Fibroblast of pulmonary artery (primary cell): Measurements from ENCODE around the gene RGMA.

ENCODE experiments used
- DNase-seq: peaks from one replicate; pipeline ENCODE4 v3.0.0-alpha.2; 2010; ENCODE audit warnings: low read depth
- H3K4me3 ChIP-seq: replicated peaks from 2 replicates; pipeline ENCODE4 v1.5.1; 2011; ENCODE audit warnings: low read depth, mild to moderate bottlenecking, control low read depth, low read length, moderate library complexity
- CTCF ChIP-seq: IDR thresholded peaks from 2 replicates; pipeline ENCODE4 v1.5.1; 2011; ENCODE audit warnings: mild to moderate bottlenecking, control low read depth, low read length, inconsistent platforms; ENCODE audit errors: missing control alignments

Gene RGMA

GRCh38 chr15:93072411-93073394 is 16.3 kb downstream of the RGMA start:
- H3K4me3 ChIP-seq = peak overlapping the region; percentile 71
- no peak for TF ChIP-seq CTCF
- DNase-seq = peak; percentile 64

GRCh38 chr15:93072011-93072410 is 17.0 kb downstream of the RGMA start:
- peak; percentile 62 for DNase-seq
- peak overlapping the region; percentile 71 for H3K4me3 ChIP-seq
- TF ChIP-seq CTCF = no peak

GRCh38 chr15:93071469-93071936 is 17.5 kb downstream of the RGMA start:
- peak overlapping the region; percentile 71 for H3K4me3 ChIP-seq
- TF ChIP-seq CTCF = no peak
- DNase-seq = peak; percentile 41

DNA sequence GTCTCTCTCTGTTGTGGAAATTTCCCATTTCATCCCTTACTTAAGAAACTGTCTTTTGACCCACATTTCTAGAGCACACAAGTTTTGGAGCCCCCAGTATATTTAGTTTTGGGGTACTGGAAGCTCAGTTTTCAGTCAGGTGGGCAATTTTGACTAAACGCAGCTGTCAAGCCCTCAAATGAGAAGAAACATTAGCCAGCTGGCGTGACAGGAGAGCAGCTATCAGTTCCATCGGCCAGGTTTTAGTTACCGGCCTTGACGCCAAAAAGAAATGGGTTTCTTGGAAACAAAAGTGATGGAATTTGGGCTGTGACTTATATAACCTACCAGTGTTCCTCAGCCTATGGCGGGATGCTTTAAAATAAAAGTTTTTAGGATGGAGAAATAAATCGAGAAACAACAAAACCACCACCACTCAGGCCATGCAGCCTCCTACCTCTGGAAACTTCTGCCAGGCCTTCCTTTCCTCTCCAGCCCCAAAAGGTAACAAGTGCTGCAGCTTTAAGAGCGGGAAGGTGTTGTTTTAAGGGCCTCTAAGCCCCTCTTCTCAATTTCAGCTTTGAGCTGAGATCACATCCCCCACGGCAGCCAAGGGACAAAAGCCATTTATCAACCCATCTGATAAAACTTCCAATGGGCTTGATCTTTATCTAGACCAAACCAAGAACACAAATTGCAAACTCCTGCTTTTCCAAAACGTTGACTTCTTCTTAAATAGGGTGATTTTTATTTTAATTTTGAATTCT is 18.3 kb downstream of the RGMA start:
- H3K4me3 ChIP-seq = no peak overlapping the region
- no peak for DNase-seq
- TF ChIP-seq CTCF = no peak

- DNase-seq = no peak
- no peak for TF ChIP-seq CTCF
- no peak overlapping the region for H3K4me3 ChIP-seq
These were observed 18.9 kb downstream of the RGMA start for GRCh38 chr15:93070132-93070531.

GRCh38 chr15:93068581-93069199 is 20.3 kb downstream of the RGMA start:
- DNase-seq = no peak
- no peak overlapping the region for H3K4me3 ChIP-seq
- no peak for TF ChIP-seq CTCF
